Lung (tissue), 12 donors: Measurements from ENCODE around the gene CCDC60. TPM values are rescaled to one million over a fixed set of nuclear protein-coding genes. Genes with fewer than 3 reads are reported as not detected.

Experiments
- ATAC-seq: fragments of 200-7000 bp; cut with Tn5 transposase; one replicate; pipeline ENCODE4 v1.9.1; 2020; ENCODE audit warnings: moderate number of reproducible peaks; ENCODE audit not compliant: insufficient read depth, low FRiP score
- DNase-seq, 3 donors: peaks; one replicate each; pipeline ENCODE4 v3.0.0-alpha.2; 2013 to 2017
- H3K27ac ChIP-seq, 2 donors: one replicate each; pipeline ENCODE4 v1.5.1; 2013; ENCODE audit warnings: mild to moderate bottlenecking in 2 of 2, moderate library complexity in 2 of 2, control low read depth in 1 of 2, inconsistent platforms in 1 of 2, low read depth in 1 of 2, low read length in 1 of 2
- H3K27me3 ChIP-seq, 3 donors: one replicate each; pipeline ENCODE4 v1.5.1; 2013; ENCODE audit warnings: low read length in 2 of 3; ENCODE audit not compliant: control insufficient read depth in 3 of 3, insufficient read depth in 3 of 3
- H3K36me3 ChIP-seq, 4 donors: one replicate each; pipeline ENCODE4 v1.5.1; 2013; ENCODE audit warnings: low read length in 4 of 4, mild to moderate bottlenecking in 1 of 4, moderate library complexity in 1 of 4; ENCODE audit not compliant: control insufficient read depth in 4 of 4, insufficient read depth in 4 of 4
- H3K4me1 ChIP-seq, 5 donors: one replicate each; pipeline ENCODE4 v1.5.1; 2013; ENCODE audit warnings: low read length in 5 of 5, mild to moderate bottlenecking in 2 of 5, moderate library complexity in 1 of 5; ENCODE audit not compliant: control insufficient read depth in 5 of 5, insufficient read depth in 5 of 5
- H3K4me3 ChIP-seq: one replicate; pipeline ENCODE4 v1.5.1; 2013; ENCODE audit warnings: mild to moderate bottlenecking, control low read depth, moderate library complexity
- H3K9ac ChIP-seq, 2 donors: one replicate each; pipeline ENCODE4 v1.5.1; 2013; ENCODE audit warnings: low read length in 2 of 2, control low read depth in 1 of 2; ENCODE audit not compliant: insufficient read depth in 1 of 2
- H3K9me3 ChIP-seq, 4 donors: one replicate each; pipeline ENCODE4 v1.5.1; 2013; ENCODE audit warnings: low read length in 3 of 4, mild to moderate bottlenecking in 1 of 4, moderate library complexity in 1 of 4; ENCODE audit not compliant: control insufficient read depth in 4 of 4, insufficient read depth in 3 of 4
- WGBS, 2 donors: extraction: QIAGEN DNeasy Blood & Tissue Kit; methylation state at CpG; one replicate each; pipeline ENCODE4 v1.1.7; 2013; 5-methylcytosine and 5-hydroxymethylcytosine counted together
- polyA plus RNA-seq, 2 donors: library from polyadenylated mRNA; stranded (reverse); fragments of 200-250 nt; gene quantifications; one replicate each; pipeline ENCODE4 v1.2.1, GENCODE V29; 2013
- total RNA-seq, 2 donors: library from RNA; depleted of rRNA in 1 of 2; stranded (reverse); fragments of >200 nt in 1 of 2; gene quantifications; one replicate each; pipeline ENCODE4 v1.2.1, GENCODE V29; 2014 to 2021
- TF ChIP-seq, protein P1 (sequence below): IDR thresholded peaks from 2 replicates; pipeline ENCODE4 v1.5.1; 2012; ENCODE audit warnings: mild to moderate bottlenecking; ENCODE audit errors: control extremely low read depth, extremely low read depth
- donor health status: control.
- donor health status: control.
- donor health status: Bipolar disorder and iron deficiency.
- donor health status: healthy.
- donor health status: DM: yes; HTN: yes; CAD: no.

The CCDC60 gene
- total and polyA plus RNA-seq, 4 donors: 2.1 to 7.6 (median 3.5) TPM

DNA sequence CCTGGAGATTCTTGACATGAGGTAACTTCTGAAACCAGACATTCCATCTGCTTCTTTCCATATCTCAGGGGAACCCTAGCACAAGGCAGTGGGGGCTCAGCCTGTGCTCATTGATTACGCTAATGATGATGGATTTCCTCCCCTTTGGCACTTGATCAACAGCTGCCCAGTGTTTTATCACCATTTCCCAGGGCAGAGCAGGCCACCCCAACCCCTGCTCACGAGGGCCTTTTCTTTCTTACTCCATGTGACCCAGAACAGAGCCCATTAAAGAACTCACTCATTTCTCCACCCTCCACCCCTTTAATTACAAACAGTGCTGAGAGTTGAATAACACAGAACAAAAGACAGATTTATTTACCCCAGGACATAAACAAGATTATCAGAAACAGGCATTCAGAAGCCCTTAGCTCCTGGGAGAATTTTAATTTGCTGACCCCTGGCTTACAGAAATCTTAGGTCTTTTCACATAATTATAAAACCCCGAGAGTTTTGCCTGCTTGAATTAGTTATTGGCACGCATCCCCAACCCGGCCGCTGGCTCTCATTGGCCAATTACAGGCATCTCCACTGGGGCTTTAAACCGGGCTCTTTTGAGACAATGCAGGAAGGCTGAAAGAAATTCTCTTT is 32.0 kb upstream of the CCDC60 start:
- H3K9me3 ChIP-seq: no peaks in the 10 kb centered on the region
- ATAC-seq (no peak), DNase-seq (peak in 2 of 3 donors; percentile 46 to 49)
- H3K36me3 ChIP-seq: no peaks in the 10 kb centered on the region
- TF ChIP-seq, protein P1, sequence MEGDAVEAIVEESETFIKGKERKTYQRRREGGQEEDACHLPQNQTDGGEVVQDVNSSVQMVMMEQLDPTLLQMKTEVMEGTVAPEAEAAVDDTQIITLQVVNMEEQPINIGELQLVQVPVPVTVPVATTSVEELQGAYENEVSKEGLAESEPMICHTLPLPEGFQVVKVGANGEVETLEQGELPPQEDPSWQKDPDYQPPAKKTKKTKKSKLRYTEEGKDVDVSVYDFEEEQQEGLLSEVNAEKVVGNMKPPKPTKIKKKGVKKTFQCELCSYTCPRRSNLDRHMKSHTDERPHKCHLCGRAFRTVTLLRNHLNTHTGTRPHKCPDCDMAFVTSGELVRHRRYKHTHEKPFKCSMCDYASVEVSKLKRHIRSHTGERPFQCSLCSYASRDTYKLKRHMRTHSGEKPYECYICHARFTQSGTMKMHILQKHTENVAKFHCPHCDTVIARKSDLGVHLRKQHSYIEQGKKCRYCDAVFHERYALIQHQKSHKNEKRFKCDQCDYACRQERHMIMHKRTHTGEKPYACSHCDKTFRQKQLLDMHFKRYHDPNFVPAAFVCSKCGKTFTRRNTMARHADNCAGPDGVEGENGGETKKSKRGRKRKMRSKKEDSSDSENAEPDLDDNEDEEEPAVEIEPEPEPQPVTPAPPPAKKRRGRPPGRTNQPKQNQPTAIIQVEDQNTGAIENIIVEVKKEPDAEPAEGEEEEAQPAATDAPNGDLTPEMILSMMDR: no peak
- no peak overlapping the region for H3K27ac ChIP-seq
- peaks cover 0 to 2% (median 0%) of the 10 kb centered on the region in 5 donors for H3K4me1 ChIP-seq
- no peak overlapping the region for H3K4me3 ChIP-seq
- H3K9ac ChIP-seq: no peak overlapping the region
- 62 to 63% methylated on average over 7 of the region's 7 CpGs for WGBS, 2 donors
- H3K27me3 ChIP-seq: no peaks in the 10 kb centered on the region

DNA sequence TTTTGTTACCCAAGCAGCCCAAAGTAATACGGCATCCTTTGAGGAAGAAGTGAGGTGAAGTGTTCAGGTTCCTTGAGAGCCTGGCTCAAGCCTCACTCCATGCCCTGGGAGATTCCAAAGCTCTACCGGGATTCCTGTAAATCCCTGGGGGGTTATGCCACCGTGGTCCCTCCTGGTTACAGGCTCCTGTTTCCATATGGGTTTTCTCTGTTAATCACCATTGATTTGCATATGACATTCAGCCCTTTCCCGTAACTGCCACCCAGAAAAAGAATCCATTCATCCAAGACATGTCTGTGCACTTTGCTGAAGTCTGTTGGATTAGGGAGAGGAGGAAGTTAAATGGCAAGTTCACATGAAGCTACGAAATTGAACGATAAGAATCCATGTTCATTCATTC is 27.9 kb upstream of the CCDC60 start:
- Histone ChIP-seq H3K27me3 (no peaks in the 10 kb centered on the region), H3K36me3 (no peaks in the 10 kb centered on the region), H3K27ac (no peak overlapping the region), H3K4me1 (peaks cover 0 to 6% (median 0%) of the 10 kb centered on the region in 5 donors), H3K9ac (no peak overlapping the region), H3K4me3 (no peak overlapping the region), H3K9me3 (no peaks in the 10 kb centered on the region)
- no peak for ATAC-seq
- no peak for DNase-seq
- WGBS, 2 donors: 88% methylated on average over 6 of the region's 6 CpGs
- TF ChIP-seq, protein P1: no peak

DNA sequence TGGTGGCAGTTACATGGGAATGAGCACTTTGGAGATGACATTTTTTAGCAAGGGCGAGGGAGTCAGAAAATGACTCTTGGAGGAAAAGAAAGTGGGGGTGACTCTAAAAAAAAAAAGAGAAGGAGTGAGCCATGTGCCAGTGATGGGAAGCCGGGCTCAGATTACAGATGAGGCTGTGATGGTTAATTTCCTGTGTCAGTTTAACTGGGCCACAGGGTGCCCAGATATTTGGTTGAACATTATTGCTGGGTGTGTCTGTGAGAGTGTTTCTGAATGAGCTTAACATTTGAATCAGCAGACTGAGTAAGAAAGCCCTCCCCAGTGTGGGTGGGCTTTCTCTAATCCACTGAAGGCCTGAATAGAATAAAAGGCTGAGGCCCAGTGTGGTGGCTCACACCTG is 26.8 kb upstream of the CCDC60 start:
- H3K4me3 ChIP-seq: no peak overlapping the region
- no peak overlapping the region for H3K9ac ChIP-seq
- no peaks in the 10 kb centered on the region for H3K9me3 ChIP-seq
- no peak for ATAC-seq
- peaks cover 0 to 6% (median 0%) of the 10 kb centered on the region in 5 donors for H3K4me1 ChIP-seq
- 92 to 95% methylated on average over 2 of the region's 2 CpGs for WGBS, 2 donors
- no peaks in the 10 kb centered on the region for H3K27me3 ChIP-seq
- no peak for DNase-seq
- H3K27ac ChIP-seq: no peak overlapping the region
- H3K36me3 ChIP-seq: no peaks in the 10 kb centered on the region
- TF ChIP-seq, protein P1: no peak
